Anterior cingulate cortex (tissue), 58 donors: Measurements from ENCODE around the gene RHOT2.

Experiments used
- DNase-seq, 58 donors: peaks; one replicate each; lab custom pipeline; 2025; lab: John Stamatoyannopoulos, UW

Gene RHOT2

GRCh38 chr16:721765-722540 lies 54.0 kb downstream of the RHOT2 start:
- peak in 1 of 58 donors; percentile 39 for DNase-seq

- no peak for DNase-seq
These were observed 55.1 kb downstream of the RHOT2 start for GRCh38 chr16:722835-723633.

- DNase-seq: no peak
These were observed 55.8 kb downstream of the RHOT2 start for GRCh38 chr16:723695-724094.
